GM18502 (cell line): ENCODE results near the gene MDM4.
"Not testable (repeated sequence)": the region's sequence is repeated elsewhere in the genome, so short reads cannot be mapped to it uniquely, and the experiment has no call there.

Experiments used
- ATAC-seq: cut with Tn5 transposase; IDR thresholded peaks from one replicate; pipeline ENCODE4 v1.9.1; 2021; ENCODE audit warnings: mild to moderate bottlenecking; ENCODE audit not compliant: unreplicated experiment, poor library complexity

Gene MDM4

GRCh38 chr1:204511366-204511765 is 4.8 kb upstream of the MDM4 start:
- ATAC-seq: no peak

GRCh38 chr1:204513117-204513716 is 3.0 kb upstream of the MDM4 start:
- ATAC-seq: peak; percentile 38

- no peak for ATAC-seq
Measured at GRCh38 chr1:204514828-204515227, 1.4 kb upstream of the MDM4 start.

GRCh38 chr1:204517382-204517781 is 1.2 kb downstream of the MDM4 start:
- not testable (repeated sequence) for ATAC-seq

GRCh38 chr1:204520834-204521709 is 4.9 kb downstream of the MDM4 start:
- peak; percentile 44 for ATAC-seq

- not testable (repeated sequence) for ATAC-seq
Measured at GRCh38 chr1:204521941-204522521, 5.8 kb downstream of the MDM4 start.

- no peak for ATAC-seq
Measured at GRCh38 chr1:204523605-204524215, 7.5 kb downstream of the MDM4 start.

GRCh38 chr1:204524986-204525385 is 8.8 kb downstream of the MDM4 start:
- no peak for ATAC-seq

- ATAC-seq: no peak
Measured at GRCh38 chr1:204528241-204528640, 12.0 kb downstream of the MDM4 start.

- no peak for ATAC-seq
Measured at GRCh38 chr1:204528677-204529076, 12.5 kb downstream of the MDM4 start.

GRCh38 chr1:204529371-204529895 is 13.2 kb downstream of the MDM4 start:
- no peak for ATAC-seq

GRCh38 chr1:204530932-204531331 is 14.7 kb downstream of the MDM4 start:
- peak; percentile 88 for ATAC-seq

- no peak for ATAC-seq
Measured at GRCh38 chr1:204532832-204533231, 16.6 kb downstream of the MDM4 start.

GRCh38 chr1:204541626-204542025 is 25.4 kb downstream of the MDM4 start:
- no peak for ATAC-seq

GRCh38 chr1:204544321-204544720 is 28.1 kb downstream of the MDM4 start:
- no peak for ATAC-seq

GRCh38 chr1:204545202-204545601 is 29.0 kb downstream of the MDM4 start:
- ATAC-seq: no peak

- ATAC-seq: no peak
Measured at GRCh38 chr1:204545881-204546280, 29.7 kb downstream of the MDM4 start.

- no peak for ATAC-seq
Measured at GRCh38 chr1:204548265-204548664, 32.1 kb downstream of the MDM4 start.

- ATAC-seq: no peak
Measured at GRCh38 chr1:204549313-204549712, 33.1 kb downstream of the MDM4 start.

GRCh38 chr1:204550926-204551325 is 34.7 kb downstream of the MDM4 start:
- ATAC-seq: no peak
